OCI-M2 (cell line): ENCODE measurements around the gene MED15.
"Not testable (repeated sequence)": the region's sequence is repeated elsewhere in the genome, so short reads cannot be mapped to it uniquely, and the experiment has no call there.

Experiments used
- DNase-seq: peaks from one replicate; lab custom pipeline; 2025; ENCODE audit not compliant: unreplicated experiment; lab: John Stamatoyannopoulos, UW

Gene MED15

GRCh38 chr22:20594486-20594885 lies 87.1 kb downstream of the MED15 start:
- not testable (repeated sequence) for DNase-seq

DNA sequence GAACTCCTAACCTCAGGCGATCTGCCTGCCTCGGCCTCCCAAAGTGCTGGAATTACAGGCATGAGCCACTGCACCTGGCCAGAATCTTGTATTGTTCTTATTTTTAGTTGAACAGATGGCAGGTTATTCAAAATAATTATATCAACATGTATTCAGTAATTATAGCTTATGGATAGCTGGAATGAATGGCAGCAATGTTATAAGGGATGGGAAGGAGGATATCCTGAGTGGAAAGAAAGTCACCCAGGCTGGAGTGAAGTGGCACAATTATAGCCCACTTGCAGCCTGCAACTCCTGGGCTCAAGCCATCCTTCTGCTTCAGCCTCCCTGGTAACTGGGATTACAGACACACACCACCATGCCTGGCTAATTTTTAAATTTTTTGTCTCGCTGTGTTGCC lies 88.1 kb downstream of the MED15 start:
- DNase-seq: no peak

- DNase-seq: no peak
These were observed 91.7 kb downstream of the MED15 start for GRCh38 chr22:20599117-20599516.

GRCh38 chr22:20600137-20600673 lies 92.8 kb downstream of the MED15 start:
- no peak for DNase-seq

- DNase-seq: no peak
These were observed 93.9 kb downstream of the MED15 start for GRCh38 chr22:20601308-20601707.

DNA sequence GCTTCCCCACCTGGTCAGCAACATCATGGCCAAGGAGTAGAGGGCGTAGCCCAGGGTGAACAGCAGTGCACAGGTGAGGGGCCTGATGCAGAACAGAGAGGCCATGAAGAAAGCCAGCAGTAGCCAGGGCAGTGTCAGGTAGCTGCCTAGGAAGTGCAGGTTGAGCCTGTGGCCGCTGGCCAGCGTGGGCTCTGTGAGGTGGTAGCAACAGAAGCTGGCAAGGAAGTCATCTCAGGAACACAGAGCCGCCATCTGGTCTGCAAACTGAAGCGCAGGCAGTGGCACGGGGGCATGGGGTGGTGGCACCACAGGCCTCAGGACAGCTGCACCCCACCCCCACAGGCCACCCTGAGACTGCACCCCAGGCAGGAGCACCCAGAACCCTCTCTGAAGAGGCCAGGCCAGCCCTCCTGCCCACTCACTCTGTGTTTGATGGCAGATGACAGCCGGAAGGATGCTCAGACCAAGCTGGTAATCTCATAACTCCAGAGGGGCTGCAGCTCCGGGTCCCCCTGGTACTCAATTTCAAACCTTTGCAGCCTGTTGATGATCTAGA lies 95.3 kb downstream of the MED15 start:
- DNase-seq: no peak

DNA sequence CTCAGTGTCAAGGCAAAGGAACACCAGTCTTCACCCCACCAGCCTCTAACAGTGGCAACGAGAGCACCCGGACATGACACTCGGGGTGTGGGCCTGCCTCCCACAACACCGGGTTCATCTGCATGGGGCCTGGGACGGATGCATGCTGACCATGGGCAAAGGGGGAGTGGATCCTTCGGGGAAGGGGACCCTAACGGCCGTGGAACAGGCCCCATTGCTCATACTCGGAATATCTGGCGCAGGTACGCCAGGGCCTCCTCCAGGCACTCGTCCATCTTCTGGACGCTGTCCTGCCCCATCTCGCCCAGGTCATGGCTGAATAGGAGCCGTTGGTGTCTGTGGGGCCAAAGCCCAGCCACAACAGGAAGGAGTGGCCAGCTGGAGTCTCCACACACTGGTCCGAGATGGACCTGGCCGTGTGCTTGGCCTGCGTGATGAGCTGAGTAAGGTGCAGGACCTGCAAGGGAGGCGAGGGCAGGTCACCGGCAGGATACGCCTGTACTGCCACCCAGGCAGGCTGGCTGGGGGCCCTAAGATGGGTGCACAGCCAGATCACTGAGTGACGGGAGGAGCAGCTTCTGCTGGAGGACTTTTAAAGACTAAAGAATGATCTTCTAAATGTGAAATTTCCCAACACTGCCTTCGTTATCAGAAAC lies 96.8 kb downstream of the MED15 start:
- DNase-seq: no peak

DNA sequence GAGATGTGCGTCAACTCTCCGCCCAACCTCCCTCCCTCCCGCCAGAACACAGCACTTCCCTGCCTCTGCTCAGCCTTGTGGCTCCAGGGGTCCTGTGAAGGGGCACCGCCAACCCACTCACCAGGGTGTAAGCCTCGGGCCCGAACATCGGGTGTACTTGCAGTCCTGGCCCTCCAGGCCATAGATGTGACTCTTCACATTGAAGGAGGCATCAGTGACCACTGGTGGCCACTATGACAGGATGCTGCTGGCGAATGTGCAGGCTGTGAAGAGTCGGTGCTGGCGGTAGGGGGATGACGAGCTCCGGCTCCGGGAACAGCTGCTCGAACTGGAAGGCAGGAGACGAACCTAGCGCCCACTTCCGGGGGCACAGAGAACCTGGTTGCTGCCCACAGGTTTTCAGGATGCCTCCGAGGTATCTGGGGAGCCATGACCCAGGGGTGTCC lies 97.4 kb downstream of the MED15 start:
- no peak for DNase-seq

DNA sequence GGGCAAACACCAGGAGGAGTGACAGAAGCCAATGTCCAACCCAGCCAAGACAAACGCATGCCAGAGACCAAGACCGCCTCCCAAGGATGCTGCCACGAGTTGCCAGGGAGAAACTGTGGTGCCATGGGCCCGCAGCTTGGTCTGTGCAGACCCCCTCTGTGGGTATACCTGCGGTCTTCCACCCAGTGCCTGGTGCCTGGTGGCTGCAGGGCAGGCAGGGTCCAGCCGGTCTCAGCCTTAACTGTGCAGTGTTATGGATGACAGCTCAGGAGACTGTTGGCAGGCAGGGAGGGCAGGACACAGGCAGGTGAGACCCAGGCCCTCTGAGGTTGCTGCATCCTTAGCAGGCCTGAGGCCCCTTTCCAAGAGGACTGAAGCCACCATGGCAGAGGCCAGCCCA lies 97.9 kb downstream of the MED15 start:
- DNase-seq: no peak

GRCh38 chr22:20606041-20606783 lies 98.8 kb downstream of the MED15 start:
- DNase-seq: no peak

- DNase-seq: no peak
These were observed 99.3 kb downstream of the MED15 start for GRCh38 chr22:20606784-20607128.

- DNase-seq: no peak
These were observed 99.9 kb downstream of the MED15 start for GRCh38 chr22:20607157-20607907.

GRCh38 chr22:20610243-20610686 lies 102.9 kb downstream of the MED15 start:
- no peak for DNase-seq

- no peak for DNase-seq
These were observed 103.3 kb downstream of the MED15 start for GRCh38 chr22:20610757-20611156.

DNA sequence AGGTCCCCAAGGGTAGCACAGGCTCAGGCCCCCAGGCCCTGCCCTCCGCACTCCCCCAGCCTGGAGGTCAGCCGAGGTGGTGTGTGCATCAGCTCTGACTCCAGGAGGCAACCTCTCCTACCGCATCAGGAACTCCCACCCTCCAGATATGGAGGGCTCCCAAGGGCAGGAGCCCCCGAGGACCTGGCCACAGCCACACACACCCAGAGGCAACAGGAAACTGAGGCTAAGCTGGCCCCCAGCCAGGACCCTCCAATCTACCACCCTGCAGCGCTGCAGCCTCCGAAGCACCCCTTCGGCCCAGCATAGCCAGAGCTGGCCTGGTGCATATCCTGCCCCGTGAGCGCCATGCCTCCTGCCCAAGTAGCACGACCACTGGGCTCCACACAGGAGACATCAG lies 104.0 kb downstream of the MED15 start:
- no peak for DNase-seq

GRCh38 chr22:20613301-20613700 lies 105.9 kb downstream of the MED15 start:
- DNase-seq: no peak

DNA sequence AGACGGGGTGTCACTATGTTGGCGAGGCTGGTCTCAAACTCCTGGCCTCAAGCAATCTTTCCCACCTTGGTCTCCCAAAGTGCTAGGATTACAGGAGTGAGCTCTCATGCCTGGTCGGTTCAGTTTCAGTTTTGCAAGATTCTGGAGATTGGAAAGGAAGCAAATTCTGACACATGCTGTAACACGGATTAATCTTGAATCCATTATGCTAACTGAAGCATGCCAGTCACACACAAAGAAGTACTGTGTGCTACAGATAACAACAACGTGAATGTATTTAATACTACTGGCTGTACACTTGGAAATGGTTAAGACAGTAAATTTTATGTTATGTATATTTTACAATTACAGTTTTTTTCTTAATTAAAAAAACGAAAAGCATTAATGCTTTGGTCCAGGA lies 107.6 kb downstream of the MED15 start:
- DNase-seq: no peak

DNA sequence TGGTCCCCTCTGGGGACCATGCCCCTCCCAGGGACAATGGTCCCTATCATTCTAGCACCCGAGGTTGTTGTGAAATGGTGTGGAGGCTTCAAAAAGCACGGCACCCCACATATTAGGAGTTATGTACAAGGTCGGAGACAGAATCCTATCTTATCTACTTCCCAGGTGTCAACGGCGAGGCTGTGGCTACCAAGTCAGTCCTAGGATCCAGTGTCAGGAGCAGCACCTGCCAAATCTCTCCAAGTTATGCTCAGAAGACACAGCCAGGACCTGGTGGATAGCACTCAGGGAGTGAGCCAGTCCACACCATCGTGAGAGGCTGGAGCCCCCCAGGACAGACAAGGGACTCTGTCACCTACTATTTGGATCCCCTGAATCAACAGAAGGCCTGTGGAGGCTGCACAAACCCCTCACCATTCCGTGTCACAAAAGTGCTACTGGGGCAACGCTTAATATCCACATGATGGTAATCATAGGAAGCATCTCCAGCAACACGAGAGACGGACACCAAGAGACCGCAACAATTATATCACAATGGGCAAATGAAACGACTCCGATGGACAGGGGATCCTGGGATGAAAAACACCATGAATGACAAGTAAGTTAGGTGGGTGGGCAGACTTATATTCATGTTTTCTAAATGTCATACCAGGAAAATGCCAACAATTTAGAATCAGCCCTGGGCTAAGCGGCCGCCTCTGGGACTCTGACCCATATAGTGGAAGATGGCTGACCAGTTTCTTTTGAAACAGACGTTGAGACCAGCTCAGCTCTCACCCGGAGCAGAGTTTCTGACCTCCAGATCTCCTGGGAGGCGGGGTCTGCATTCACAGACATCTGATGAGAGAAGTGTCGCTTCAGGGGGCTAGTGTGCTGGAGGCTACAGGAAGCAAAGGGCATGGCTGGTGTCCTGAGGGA lies 108.4 kb downstream of the MED15 start:
- no peak for DNase-seq

GRCh38 chr22:20616451-20617043 lies 109.1 kb downstream of the MED15 start:
- DNase-seq: no peak

GRCh38 chr22:20618488-20618887 lies 111.1 kb downstream of the MED15 start:
- no peak for DNase-seq
